ENCODE data around the gene PHACTR1. TPM values are rescaled to one million over a fixed set of nuclear protein-coding genes. Genes with fewer than 3 reads are reported as not detected.

The PHACTR1 gene
- total and polyA plus RNA-seq, 9 of the 15 experiments (the other 6 are each of a cell fraction or from before 2014, with no cell fraction given), result 11.5 to 32.6 (median 22.0) TPM

DNA sequence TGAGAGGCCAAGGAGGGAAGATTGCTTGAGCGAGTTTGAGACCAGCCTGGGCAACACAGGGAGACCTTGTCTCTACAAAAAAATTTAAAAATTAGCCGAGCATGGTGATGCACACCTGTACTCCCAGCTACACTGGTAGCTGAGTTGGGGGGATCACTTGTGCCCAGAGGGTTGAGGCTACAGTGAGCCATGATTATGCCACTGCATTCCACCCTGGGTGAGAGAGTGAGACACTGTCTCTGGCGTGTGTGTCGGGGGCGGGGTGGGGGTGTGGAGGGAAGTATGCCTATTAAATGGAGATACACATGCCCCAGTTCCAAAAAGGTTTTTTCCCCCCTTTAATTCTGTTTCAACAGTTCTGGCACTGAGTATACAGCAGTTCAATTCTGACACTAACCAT, 388.6 kb downstream of the PHACTR1 start (continued):
- TF ChIP-seq, protein P1, sequence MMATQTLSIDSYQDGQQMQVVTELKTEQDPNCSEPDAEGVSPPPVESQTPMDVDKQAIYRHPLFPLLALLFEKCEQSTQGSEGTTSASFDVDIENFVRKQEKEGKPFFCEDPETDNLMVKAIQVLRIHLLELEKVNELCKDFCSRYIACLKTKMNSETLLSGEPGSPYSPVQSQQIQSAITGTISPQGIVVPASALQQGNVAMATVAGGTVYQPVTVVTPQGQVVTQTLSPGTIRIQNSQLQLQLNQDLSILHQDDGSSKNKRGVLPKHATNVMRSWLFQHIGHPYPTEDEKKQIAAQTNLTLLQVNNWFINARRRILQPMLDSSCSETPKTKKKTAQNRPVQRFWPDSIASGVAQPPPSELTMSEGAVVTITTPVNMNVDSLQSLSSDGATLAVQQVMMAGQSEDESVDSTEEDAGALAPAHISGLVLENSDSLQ (IDR thresholded peaks at IDR 0.05), result no peak
- TF ChIP-seq, protein P2, sequence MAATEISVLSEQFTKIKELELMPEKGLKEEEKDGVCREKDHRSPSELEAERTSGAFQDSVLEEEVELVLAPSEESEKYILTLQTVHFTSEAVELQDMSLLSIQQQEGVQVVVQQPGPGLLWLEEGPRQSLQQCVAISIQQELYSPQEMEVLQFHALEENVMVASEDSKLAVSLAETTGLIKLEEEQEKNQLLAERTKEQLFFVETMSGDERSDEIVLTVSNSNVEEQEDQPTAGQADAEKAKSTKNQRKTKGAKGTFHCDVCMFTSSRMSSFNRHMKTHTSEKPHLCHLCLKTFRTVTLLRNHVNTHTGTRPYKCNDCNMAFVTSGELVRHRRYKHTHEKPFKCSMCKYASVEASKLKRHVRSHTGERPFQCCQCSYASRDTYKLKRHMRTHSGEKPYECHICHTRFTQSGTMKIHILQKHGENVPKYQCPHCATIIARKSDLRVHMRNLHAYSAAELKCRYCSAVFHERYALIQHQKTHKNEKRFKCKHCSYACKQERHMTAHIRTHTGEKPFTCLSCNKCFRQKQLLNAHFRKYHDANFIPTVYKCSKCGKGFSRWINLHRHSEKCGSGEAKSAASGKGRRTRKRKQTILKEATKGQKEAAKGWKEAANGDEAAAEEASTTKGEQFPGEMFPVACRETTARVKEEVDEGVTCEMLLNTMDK (IDR thresholded peaks at IDR 0.05; ENCODE audit: borderline replicate concordance, insufficient read depth, low read depth, low read length, poor library complexity, severe bottlenecking), result no peak
- TF ChIP-seq, protein P3, sequence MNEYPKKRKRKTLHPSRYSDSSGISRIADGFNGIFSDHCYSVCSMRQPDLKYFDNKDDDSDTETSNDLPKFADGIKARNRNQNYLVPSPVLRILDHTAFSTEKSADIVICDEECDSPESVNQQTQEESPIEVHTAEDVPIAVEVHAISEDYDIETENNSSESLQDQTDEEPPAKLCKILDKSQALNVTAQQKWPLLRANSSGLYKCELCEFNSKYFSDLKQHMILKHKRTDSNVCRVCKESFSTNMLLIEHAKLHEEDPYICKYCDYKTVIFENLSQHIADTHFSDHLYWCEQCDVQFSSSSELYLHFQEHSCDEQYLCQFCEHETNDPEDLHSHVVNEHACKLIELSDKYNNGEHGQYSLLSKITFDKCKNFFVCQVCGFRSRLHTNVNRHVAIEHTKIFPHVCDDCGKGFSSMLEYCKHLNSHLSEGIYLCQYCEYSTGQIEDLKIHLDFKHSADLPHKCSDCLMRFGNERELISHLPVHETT (CRISPR knock-in tag; conservative IDR thresholded peaks at IDR 0.05 in 1 of 2, IDR thresholded peaks at IDR 0.05 in 1 of 2), result no peak
- no peak for TF ChIP-seq ETS2 (tag; IDR thresholded peaks at IDR 0.05; ENCODE audit: borderline replicate concordance, poor library complexity, severe bottlenecking)
- TF ChIP-seq GATAD2B (IDR thresholded peaks at IDR 0.05; ENCODE audit: borderline replicate concordance), result no peak
- no peak for TF ChIP-seq RFX7 (CRISPR knock-in tag; IDR thresholded peaks at IDR 0.05)
- no peak for TF ChIP-seq OTX1 (CRISPR knock-in tag; IDR thresholded peaks at IDR 0.05)
